Measurements from ENCODE around the gene RPS6KB2.
"Not testable (repeated sequence)": the region's sequence is repeated elsewhere in the genome, so short reads cannot be mapped to it uniquely, and the experiment has no call there.

The RPS6KB2 gene

GRCh38 chr11:67468759-67469507 lies 40.6 kb downstream of the RPS6KB2 start, which contains the start of gene TMEM134:
Gene TMEM134, minus strand, starts transcription at chr11:67469251. Its CDS starts 59 bp downstream, at chr11:67469192.
- peak; percentile 95 for DNase-seq

- DNase-seq, result no peak
These were observed 41.2 kb downstream of the RPS6KB2 start for GRCh38 chr11:67469508-67469811.

- no peak for DNase-seq
These were observed 42.2 kb downstream of the RPS6KB2 start for GRCh38 chr11:67470337-67471002.

- DNase-seq, result no peak
These were observed 44.6 kb downstream of the RPS6KB2 start for GRCh38 chr11:67472882-67473281.

- DNase-seq, result not testable (repeated sequence)
These were observed 48.4 kb downstream of the RPS6KB2 start for GRCh38 chr11:67476692-67477091.

- not testable (repeated sequence) for DNase-seq
These were observed 49.2 kb downstream of the RPS6KB2 start for GRCh38 chr11:67477344-67478050.

GRCh38 chr11:67482275-67482826 lies 54.1 kb downstream of the RPS6KB2 start:
- DNase-seq, result no peak

- peak; percentile 99 for DNase-seq
These were observed 54.8 kb downstream of the RPS6KB2 start, which contains the start of gene AIP for GRCh38 chr11:67482827-67483798. Gene AIP, plus strand, starts transcription at chr11:67483026. Its CDS starts 133 bp downstream, at chr11:67483159.

GRCh38 chr11:67483831-67484665 lies 55.8 kb downstream of the RPS6KB2 start:
- peak; percentile 81 for DNase-seq

- peak; percentile 87 for DNase-seq
These were observed 56.6 kb downstream of the RPS6KB2 start for GRCh38 chr11:67484847-67485311.
